HG03457 (cell line): Measurements from ENCODE around the gene SENP5.

ENCODE experiments used
- ATAC-seq: cut with Tn5 transposase; IDR thresholded peaks from one replicate; pipeline ENCODE4 v1.9.1; 2021; ENCODE audit warnings: moderate number of reproducible peaks; ENCODE audit not compliant: unreplicated experiment

Gene SENP5

GRCh38 chr3:196875258-196875657 is 7.5 kb downstream of the SENP5 start:
- no peak for ATAC-seq

GRCh38 chr3:196883361-196883760 is 15.6 kb downstream of the SENP5 start:
- no peak for ATAC-seq

GRCh38 chr3:196886144-196886543 is 18.4 kb downstream of the SENP5 start:
- no peak for ATAC-seq

- no peak for ATAC-seq
Observed at GRCh38 chr3:196889844-196890708, 22.4 kb downstream of the SENP5 start.

- ATAC-seq, result no peak
Observed at GRCh38 chr3:196894557-196895295, 27.0 kb downstream of the SENP5 start.

GRCh38 chr3:196896229-196896628 is 28.5 kb downstream of the SENP5 start:
- ATAC-seq, result no peak

GRCh38 chr3:196901768-196902167 is 34.0 kb downstream of the SENP5 start:
- no peak for ATAC-seq

GRCh38 chr3:196902296-196902695 is 34.6 kb downstream of the SENP5 start:
- no peak for ATAC-seq

- no peak for ATAC-seq
Observed at GRCh38 chr3:196903740-196904139, 36.0 kb downstream of the SENP5 start.

GRCh38 chr3:196914866-196915265 is 47.1 kb downstream of the SENP5 start:
- ATAC-seq, result no peak

- no peak for ATAC-seq
Observed at GRCh38 chr3:196915375-196915774, 47.7 kb downstream of the SENP5 start.

- no peak for ATAC-seq
Observed at GRCh38 chr3:196916221-196916620, 48.5 kb downstream of the SENP5 start.

- no peak for ATAC-seq
Observed at GRCh38 chr3:196916995-196917394, 49.3 kb downstream of the SENP5 start.

- no peak for ATAC-seq
Observed at GRCh38 chr3:196918968-196919367, 51.2 kb downstream of the SENP5 start.

- ATAC-seq, result no peak
Observed at GRCh38 chr3:196920733-196921132, 53.0 kb downstream of the SENP5 start.

GRCh38 chr3:196927571-196928453 is 60.1 kb downstream of the SENP5 start:
- ATAC-seq, result no peak

GRCh38 chr3:196931157-196931556 is 63.4 kb downstream of the SENP5 start:
- ATAC-seq, result no peak

GRCh38 chr3:196931828-196932587 is 64.3 kb downstream of the SENP5 start:
- ATAC-seq, result no peak

GRCh38 chr3:196932600-196932999 is 64.9 kb downstream of the SENP5 start:
- no peak for ATAC-seq

GRCh38 chr3:196936288-196936687 is 68.6 kb downstream of the SENP5 start:
- no peak for ATAC-seq
